ENCODE measurements around the gene KRT3. TPM values are rescaled to one million over a fixed set of nuclear protein-coding genes. Genes with fewer than 3 reads are reported as not detected.
"Not testable (repeated sequence)": the region's sequence is repeated elsewhere in the genome, so short reads cannot be mapped to it uniquely, and the experiment has no call there.

The KRT3 gene
- total RNA-seq, 4 donors from 2014 or later, result not detected

GRCh38 chr12:52798671-52799504 lies 3.0 kb upstream of the KRT3 start:
- TF ChIP-seq EP300 (IDR thresholded peaks at IDR 0.05) (no peak), POLR2A (IDR thresholded peaks at IDR 0.05) (no peak), CTCF (IDR thresholded peaks at IDR 0.05) (no peak), POLR2AphosphoS5 (IDR thresholded peaks at IDR 0.05) (no peak)
- 63% methylated on average over 7 of the region's 7 CpGs for WGBS
- no peaks in the 10 kb centered on the region for H3K27me3 ChIP-seq
- no peak for DNase-seq (ENCODE audit: low spot score in 2 of 2)
- H3K36me3 ChIP-seq, result no peaks in the 10 kb centered on the region
- no peaks in the 10 kb centered on the region for H3K4me1 ChIP-seq
- H3K4me3 ChIP-seq, result no peak overlapping the region
- no peak overlapping the region for H3K27ac ChIP-seq
- H3K9me3 ChIP-seq, result no peaks in the 10 kb centered on the region

- Histone ChIP-seq H3K4me1 (no peaks in the 10 kb centered on the region), H3K27me3 (peaks cover under 1% of the 10 kb centered on the region), H3K4me3 (no peak overlapping the region), H3K9me3 (no peaks in the 10 kb centered on the region), H3K36me3 (no peaks in the 10 kb centered on the region), H3K27ac (no peak overlapping the region)
- DNase-seq (ENCODE audit: low spot score in 2 of 2), result no peak
- WGBS, result 91% methylated on average over 4 of the region's 4 CpGs
- no peak for TF ChIP-seq CTCF (IDR thresholded peaks at IDR 0.05)
- no peak for TF ChIP-seq POLR2A (IDR thresholded peaks at IDR 0.05)
- no peak for TF ChIP-seq POLR2AphosphoS5 (IDR thresholded peaks at IDR 0.05)
- TF ChIP-seq EP300 (IDR thresholded peaks at IDR 0.05), result no peak
Measured at GRCh38 chr12:52798003-52798670, 2.2 kb upstream of the KRT3 start.

GRCh38 chr12:52797529-52797894 lies 1.6 kb upstream of the KRT3 start:
- no peaks in the 10 kb centered on the region for H3K36me3 ChIP-seq
- peaks cover 3% of the 10 kb centered on the region for H3K27me3 ChIP-seq
- H3K4me3 ChIP-seq, result no peak overlapping the region
- H3K9me3 ChIP-seq, result no peaks in the 10 kb centered on the region
- no peak for DNase-seq (ENCODE audit: low spot score in 2 of 2)
- TF ChIP-seq POLR2A (IDR thresholded peaks at IDR 0.05), result no peak
- TF ChIP-seq POLR2AphosphoS5 (IDR thresholded peaks at IDR 0.05), result no peak
- no peak for TF ChIP-seq EP300 (IDR thresholded peaks at IDR 0.05)
- no peak for TF ChIP-seq CTCF (IDR thresholded peaks at IDR 0.05)
- H3K4me1 ChIP-seq, result no peaks in the 10 kb centered on the region
- no peak overlapping the region for H3K27ac ChIP-seq

GRCh38 chr12:52796839-52797528 lies 1.1 kb upstream of the KRT3 start:
- WGBS, result 89% methylated on average over 3 of the region's 3 CpGs
- Histone ChIP-seq H3K9me3 (no peaks in the 10 kb centered on the region), H3K27ac (no peak overlapping the region), H3K4me1 (no peaks in the 10 kb centered on the region), H3K36me3 (no peaks in the 10 kb centered on the region), H3K4me3 (no peak overlapping the region), H3K27me3 (peaks cover 5% of the 10 kb centered on the region)
- no peak for TF ChIP-seq POLR2A (IDR thresholded peaks at IDR 0.05)
- TF ChIP-seq EP300 (IDR thresholded peaks at IDR 0.05), result no peak
- no peak for TF ChIP-seq CTCF (IDR thresholded peaks at IDR 0.05)
- no peak for TF ChIP-seq POLR2AphosphoS5 (IDR thresholded peaks at IDR 0.05)
- DNase-seq (ENCODE audit: low spot score in 2 of 2), result no peak

- H3K27ac ChIP-seq, result no peak overlapping the region
- no peak for DNase-seq (ENCODE audit: low spot score in 2 of 2)
- H3K9me3 ChIP-seq, result no peaks in the 10 kb centered on the region
- H3K4me1 ChIP-seq, result no peaks in the 10 kb centered on the region
- H3K4me3 ChIP-seq, result no peak overlapping the region
- no peak for TF ChIP-seq CTCF (IDR thresholded peaks at IDR 0.05)
- TF ChIP-seq EP300 (IDR thresholded peaks at IDR 0.05), result no peak
- no peak for TF ChIP-seq POLR2A (IDR thresholded peaks at IDR 0.05)
- no peak for TF ChIP-seq POLR2AphosphoS5 (IDR thresholded peaks at IDR 0.05)
- H3K27me3 ChIP-seq, result peaks cover 9% of the 10 kb centered on the region
- no peaks in the 10 kb centered on the region for H3K36me3 ChIP-seq
- 100% methylated on average over 2 of the region's 3 CpGs for WGBS
Measured at GRCh38 chr12:52796429-52796794, 495 bp upstream of the KRT3 start.

- 92% methylated on average over 2 of the region's 2 CpGs for WGBS
- not testable (repeated sequence) for H3K27ac ChIP-seq; DNase-seq (ENCODE audit: low spot score in 2 of 2); H3K4me3 ChIP-seq; H3K9me3 ChIP-seq; H3K4me1 ChIP-seq; H3K36me3 ChIP-seq
- H3K27me3 ChIP-seq, result peaks cover 19% of the 10 kb centered on the region
Measured at GRCh38 chr12:52795332-52795674, 614 bp downstream of the KRT3 start.
